ENCODE results near the gene ZDHHC14. TPM values are rescaled to one million over a fixed set of nuclear protein-coding genes. Genes with fewer than 3 reads are reported as not detected.
"Not testable (repeated sequence)": the region's sequence is repeated elsewhere in the genome, so short reads cannot be mapped to it uniquely, and the experiment has no call there.

ZDHHC14 gene
- total RNA-seq, 4 donors from 2014 or later = 6.2 to 20.6 (median 15.1) TPM

- Histone ChIP-seq H3K36me3 (no peaks in the 10 kb centered on the region), H3K27me3 (no peaks in the 10 kb centered on the region), H3K4me1 (peaks cover 0 to 13% of the 10 kb centered on the region in 2 donors), H3K4me3 (replicated peaks in 1 of 3) (no peak overlapping the region), H3K27ac (no peak overlapping the region), H3K9me3 (no peaks in the 10 kb centered on the region)
- DNase-seq = no peak
- intact Hi-C loops (cut with DNase I) = loop anchor here (10.0 kb wide), 1 partner anchor 211 kb away; no protein-coding TSS in a partner anchor
- TF ChIP-seq CTCF (IDR thresholded peaks at IDR 0.05) = no peak
- no peak for TF ChIP-seq POLR2A (IDR thresholded peaks at IDR 0.05)
- 83 to 85% methylated on average over 9 of the region's 9 CpGs for WGBS, 2 donors
These were observed 2.5 kb downstream of the ZDHHC14 start for GRCh38 chr6:157383471-157383870.

- H3K4me1 ChIP-seq; H3K27me3 ChIP-seq; H3K27ac ChIP-seq; H3K9me3 ChIP-seq; DNase-seq; H3K4me3 ChIP-seq (replicated peaks in 1 of 3); H3K36me3 ChIP-seq: not testable (repeated sequence)
- intact Hi-C loops (cut with DNase I) = loop anchor here (10.0 kb wide), 1 partner anchor 210 kb away; no protein-coding TSS in a partner anchor
- 98 to 99% methylated on average over 4 of the region's 4 CpGs for WGBS, 2 donors
These were observed 4.0 kb downstream of the ZDHHC14 start for GRCh38 chr6:157384962-157385361.

GRCh38 chr6:157385482-157385881 lies 4.5 kb downstream of the ZDHHC14 start:
- 70 to 94% methylated on average over 2 of the region's 2 CpGs for WGBS, 2 donors
- no peak overlapping the region for H3K4me3 ChIP-seq (replicated peaks in 1 of 3)
- TF ChIP-seq POLR2A (IDR thresholded peaks at IDR 0.05) (no peak), CTCF (IDR thresholded peaks at IDR 0.05) (no peak)
- no peaks in the 10 kb centered on the region for H3K36me3 ChIP-seq
- no peaks in the 10 kb centered on the region for H3K27me3 ChIP-seq
- peaks cover 0 to 9% of the 10 kb centered on the region in 2 donors for H3K4me1 ChIP-seq
- H3K27ac ChIP-seq = no peak overlapping the region
- no peaks in the 10 kb centered on the region for H3K9me3 ChIP-seq
- intact Hi-C loops (cut with DNase I) = loop anchor here (10.0 kb wide), 1 partner anchor 209 kb away; no protein-coding TSS in a partner anchor
- DNase-seq = no peak

- no peaks in the 10 kb centered on the region for H3K9me3 ChIP-seq
- intact Hi-C loops (cut with DNase I) = loop anchor here (10.0 kb wide), 1 partner anchor 209 kb away; no protein-coding TSS in a partner anchor
- no peak overlapping the region for H3K27ac ChIP-seq
- TF ChIP-seq POLR2A (IDR thresholded peaks at IDR 0.05) = no peak
- TF ChIP-seq CTCF (IDR thresholded peaks at IDR 0.05) = no peak
- no peaks in the 10 kb centered on the region for H3K27me3 ChIP-seq
- WGBS, 2 donors = 94% methylated on average over 6 of the region's 6 CpGs
- no peak for DNase-seq
- H3K4me1 ChIP-seq = peaks cover 0 to 9% of the 10 kb centered on the region in 2 donors
- no peak overlapping the region for H3K4me3 ChIP-seq (replicated peaks in 1 of 3)
- no peaks in the 10 kb centered on the region for H3K36me3 ChIP-seq
These were observed 5.0 kb downstream of the ZDHHC14 start for GRCh38 chr6:157386023-157386422.

DNA sequence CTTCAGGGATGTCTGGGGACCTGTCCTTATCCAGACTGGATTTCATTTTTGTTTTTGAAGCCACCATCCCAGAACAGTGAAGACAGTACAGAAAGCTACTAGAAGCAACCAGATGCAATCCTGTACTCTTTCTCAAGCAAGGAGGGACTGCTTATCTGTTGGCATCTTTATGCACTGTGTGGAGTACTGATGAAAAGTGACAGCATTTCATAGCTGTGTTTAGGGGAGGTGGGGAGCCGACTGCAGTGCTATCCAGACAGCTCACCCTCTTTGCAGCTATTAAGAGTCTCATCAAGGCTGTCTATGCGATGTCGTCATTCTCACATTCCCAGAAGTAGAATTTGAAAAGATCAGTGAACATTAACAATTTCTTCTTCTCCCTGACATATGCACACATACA lies 5.5 kb downstream of the ZDHHC14 start:
- TF ChIP-seq POLR2A (IDR thresholded peaks at IDR 0.05) (no peak), CTCF (IDR thresholded peaks at IDR 0.05) (no peak)
- WGBS, 2 donors = 86 to 93% methylated on average over 3 of the region's 3 CpGs
- Histone ChIP-seq H3K4me3 (replicated peaks in 1 of 3) (no peak overlapping the region), H3K27me3 (no peaks in the 10 kb centered on the region), H3K36me3 (no peaks in the 10 kb centered on the region), H3K4me1 (peaks cover 0 to 9% of the 10 kb centered on the region in 2 donors), H3K9me3 (no peaks in the 10 kb centered on the region), H3K27ac (no peak overlapping the region)
- DNase-seq = no peak
- intact Hi-C loops (cut with DNase I) = loop anchor here (10.0 kb wide), 1 partner anchor 208 kb away; no protein-coding TSS in a partner anchor

All from thyroid gland (tissue), 4 donors.